Measurements from ENCODE around the gene ENG. TPM values are rescaled to one million over a fixed set of nuclear protein-coding genes. Genes with fewer than 3 reads are reported as not detected.
A peak's percentile ranks its signal among the peaks of the same experiment; 100 is the strongest.
"Not testable (repeated sequence)": the region's sequence is repeated elsewhere in the genome, so short reads cannot be mapped to it uniquely, and the experiment has no call there.

Gene ENG
- total RNA-seq, 1 donor from 2014 or later = 0.82 TPM

GRCh38 chr9:127878652-127879390 is 24.4 kb upstream of the ENG start:
- no peak for FAIRE-seq
- DNase-seq (ENCODE audit: low spot score in 2 of 2) = no peak

- DNase-seq (ENCODE audit: low spot score in 2 of 2) (no peak), FAIRE-seq (no peak)
Measured at GRCh38 chr9:127878001-127878651, 23.7 kb upstream of the ENG start.

GRCh38 chr9:127877566-127877998 is 23.1 kb upstream of the ENG start, which contains the start of gene AK1:
TSS of gene AK1 (minus strand) at chr9:127877675. CDS start at chr9:127874617, 3,058 bp downstream.
- DNase-seq (ENCODE audit: low spot score in 2 of 2) (peak; percentile 83 to 89), FAIRE-seq (no peak)

GRCh38 chr9:127876764-127877562 is 22.5 kb upstream of the ENG start:
- no peak for DNase-seq (ENCODE audit: low spot score in 2 of 2)

GRCh38 chr9:127876026-127876763 is 21.7 kb upstream of the ENG start:
- FAIRE-seq = no peak
- no peak for DNase-seq (ENCODE audit: low spot score in 2 of 2)

More at GRCh38 chr9:127876764-127877562, 22.5 kb upstream of the ENG start:
- FAIRE-seq = no peak

GRCh38 chr9:127875306-127875966 is 21.0 kb upstream of the ENG start:
- DNase-seq (ENCODE audit: low spot score in 2 of 2) (no peak), FAIRE-seq (no peak)

GRCh38 chr9:127874301-127875221 is 20.1 kb upstream of the ENG start:
- DNase-seq (ENCODE audit: low spot score in 2 of 2) (no peak), FAIRE-seq (no peak)

GRCh38 chr9:127873886-127874285 is 19.4 kb upstream of the ENG start:
- peak; percentile 78 to 84 for DNase-seq (ENCODE audit: low spot score in 2 of 2)
- no peak for FAIRE-seq

GRCh38 chr9:127873223-127873691 is 18.8 kb upstream of the ENG start:
- no peak for DNase-seq (ENCODE audit: low spot score in 2 of 2)
- FAIRE-seq = no peak

- FAIRE-seq (no peak), DNase-seq (ENCODE audit: low spot score in 2 of 2) (no peak)
Measured at GRCh38 chr9:127872369-127873222, 18.1 kb upstream of the ENG start.

- FAIRE-seq (no peak), DNase-seq (ENCODE audit: low spot score in 2 of 2) (no peak)
Measured at GRCh38 chr9:127871531-127871930, 17.1 kb upstream of the ENG start.

- FAIRE-seq (no peak), DNase-seq (ENCODE audit: low spot score in 2 of 2) (no peak)
Measured at GRCh38 chr9:127870887-127871286, 16.4 kb upstream of the ENG start.

GRCh38 chr9:127870153-127870491 is 15.7 kb upstream of the ENG start:
- not testable (repeated sequence) for DNase-seq (ENCODE audit: low spot score in 2 of 2); FAIRE-seq

- peak; percentile 78 to 93 for DNase-seq (ENCODE audit: low spot score in 2 of 2)
- FAIRE-seq = no peak
Measured at GRCh38 chr9:127869310-127870152, 15.1 kb upstream of the ENG start.

- FAIRE-seq (no peak), DNase-seq (ENCODE audit: low spot score in 2 of 2) (no peak)
Measured at GRCh38 chr9:127868278-127868902, 13.9 kb upstream of the ENG start.
